ENCODE results near the gene MSI1. TPM values are rescaled to one million over a fixed set of nuclear protein-coding genes. Genes with fewer than 3 reads are reported as not detected.
"Not testable (repeated sequence)": the region's sequence is repeated elsewhere in the genome, so short reads cannot be mapped to it uniquely, and the experiment has no call there.

MSI1 gene
- total RNA-seq, 4 donors from 2014 or later = 0.16 to 9.2 (median 0.70) TPM

- Histone ChIP-seq H3K9me3 (no peaks in the 10 kb centered on the region), H3K36me3 (no peaks in the 10 kb centered on the region), H3K27ac (no peak overlapping the region), H3K27me3 (peaks cover 21% of the 10 kb centered on the region), H3K4me3 (no peak overlapping the region), H3K4me1 (no peaks in the 10 kb centered on the region)
- TF ChIP-seq POLR2A (IDR thresholded peaks at IDR 0.05) = no peak
- TF ChIP-seq CTCF (IDR thresholded peaks at IDR 0.05) = no peak
- TF ChIP-seq POLR2AphosphoS5 (IDR thresholded peaks at IDR 0.05) = no peak
- no peak for TF ChIP-seq EP300 (IDR thresholded peaks at IDR 0.05)
- ATAC-seq = no peak
- WGBS, 2 donors (ENCODE audit: low coverage in 1 of 2) = 80% methylated on average over 1 to 2 of the region's 2 CpGs
Observed at GRCh38 chr12:120337730-120338129, 31.2 kb downstream of the MSI1 start.

- ATAC-seq, H3K4me3 ChIP-seq, H3K27ac ChIP-seq, H3K27me3 ChIP-seq, H3K4me1 ChIP-seq, H3K36me3 ChIP-seq, H3K9me3 ChIP-seq: not testable (repeated sequence)
- 83 to 100% methylated on average over 2 of the region's 2 CpGs for WGBS, 2 donors (ENCODE audit: low coverage in 1 of 2)
Observed at GRCh38 chr12:120336392-120336791, 32.6 kb downstream of the MSI1 start.

- H3K9me3 ChIP-seq, H3K27me3 ChIP-seq, H3K4me1 ChIP-seq, H3K36me3 ChIP-seq, H3K4me3 ChIP-seq, H3K27ac ChIP-seq, ATAC-seq: not testable (repeated sequence)
- 6 to 24% methylated on average over 6 to 11 of the region's 12 CpGs for WGBS, 2 donors (ENCODE audit: low coverage in 1 of 2)
- peak in 3 of 4 experiments; percentile 51 to 66 (median 65) for TF ChIP-seq CTCF (IDR thresholded peaks at IDR 0.05)
Observed at GRCh38 chr12:120335447-120335846, 33.5 kb downstream of the MSI1 start.

- TF ChIP-seq POLR2A (IDR thresholded peaks at IDR 0.05) (no peak), POLR2AphosphoS5 (IDR thresholded peaks at IDR 0.05) (no peak), CTCF (IDR thresholded peaks at IDR 0.05) (no peak), EP300 (IDR thresholded peaks at IDR 0.05) (no peak)
- WGBS, 2 donors (ENCODE audit: low coverage in 1 of 2) = 100% methylated on average over 3 of the region's 7 CpGs
- no peaks in the 10 kb centered on the region for H3K36me3 ChIP-seq
- no peaks in the 10 kb centered on the region for H3K4me1 ChIP-seq
- no peak overlapping the region for H3K4me3 ChIP-seq
- H3K9me3 ChIP-seq = no peaks in the 10 kb centered on the region
- no peak for ATAC-seq
- no peak overlapping the region for H3K27ac ChIP-seq
- no peaks in the 10 kb centered on the region for H3K27me3 ChIP-seq
Observed at GRCh38 chr12:120332523-120332922, 36.4 kb downstream of the MSI1 start.

GRCh38 chr12:120332041-120332440 lies 36.9 kb downstream of the MSI1 start:
- ATAC-seq = no peak
- no peak overlapping the region for H3K27ac ChIP-seq
- H3K27me3 ChIP-seq = no peaks in the 10 kb centered on the region
- no peaks in the 10 kb centered on the region for H3K4me1 ChIP-seq
- 63 to 86% methylated on average over 3 of the region's 5 CpGs for WGBS, 2 donors (ENCODE audit: low coverage in 1 of 2)
- no peaks in the 10 kb centered on the region for H3K36me3 ChIP-seq
- no peaks in the 10 kb centered on the region for H3K9me3 ChIP-seq
- no peak overlapping the region for H3K4me3 ChIP-seq
- TF ChIP-seq CTCF (IDR thresholded peaks at IDR 0.05) = no peak
- TF ChIP-seq POLR2A (IDR thresholded peaks at IDR 0.05) = no peak
- no peak for TF ChIP-seq POLR2AphosphoS5 (IDR thresholded peaks at IDR 0.05)
- no peak for TF ChIP-seq EP300 (IDR thresholded peaks at IDR 0.05)

GRCh38 chr12:120331390-120331789 lies 37.6 kb downstream of the MSI1 start:
- Histone ChIP-seq H3K36me3 (no peaks in the 10 kb centered on the region), H3K4me3 (no peak overlapping the region), H3K27me3 (no peaks in the 10 kb centered on the region), H3K27ac (no peak overlapping the region), H3K9me3 (no peaks in the 10 kb centered on the region), H3K4me1 (no peaks in the 10 kb centered on the region)
- 53% methylated on average over 3 of the region's 3 CpGs; no CpG with 5 or more reads in 1 of the 2 donors for WGBS, 2 donors (ENCODE audit: low coverage in 1 of 2)
- ATAC-seq = no peak
- TF ChIP-seq CTCF (IDR thresholded peaks at IDR 0.05) (no peak), EP300 (IDR thresholded peaks at IDR 0.05) (no peak), POLR2AphosphoS5 (IDR thresholded peaks at IDR 0.05) (no peak), POLR2A (IDR thresholded peaks at IDR 0.05) (no peak)
